Testis (tissue), 2 donors: Measurements from ENCODE around the gene OR10D3.

Experiments
- CTCF ChIP-seq, 3 experiments: fragments of 450-650 bp in 2 of 3; fragments of 200-600 bp in 1 of 3; sonication (generic) in 1 of 3; IDR thresholded peaks; one replicate each; pipeline ENCODE4 v1.5.1; 2016 to 2019; ENCODE audit warnings: antibody characterized with exemption in 3 of 3, mild to moderate bottlenecking in 2 of 3, moderate library complexity in 1 of 3
- POLR2A ChIP-seq: fragments of 450-650 bp; IDR thresholded peaks from one replicate; pipeline ENCODE4 v1.6.1; 2017; ENCODE audit warnings: antibody characterized with exemption, mild to moderate bottlenecking, moderate library complexity

- no peak for TF ChIP-seq POLR2A
- TF ChIP-seq CTCF (IDR thresholded peaks at IDR 0.05) = no peak
These were observed 23.7 kb upstream of the OR10D3 start for GRCh38 chr11:124159481-124159880.
